ENCODE results near the gene IQCM.

The IQCM gene

DNA sequence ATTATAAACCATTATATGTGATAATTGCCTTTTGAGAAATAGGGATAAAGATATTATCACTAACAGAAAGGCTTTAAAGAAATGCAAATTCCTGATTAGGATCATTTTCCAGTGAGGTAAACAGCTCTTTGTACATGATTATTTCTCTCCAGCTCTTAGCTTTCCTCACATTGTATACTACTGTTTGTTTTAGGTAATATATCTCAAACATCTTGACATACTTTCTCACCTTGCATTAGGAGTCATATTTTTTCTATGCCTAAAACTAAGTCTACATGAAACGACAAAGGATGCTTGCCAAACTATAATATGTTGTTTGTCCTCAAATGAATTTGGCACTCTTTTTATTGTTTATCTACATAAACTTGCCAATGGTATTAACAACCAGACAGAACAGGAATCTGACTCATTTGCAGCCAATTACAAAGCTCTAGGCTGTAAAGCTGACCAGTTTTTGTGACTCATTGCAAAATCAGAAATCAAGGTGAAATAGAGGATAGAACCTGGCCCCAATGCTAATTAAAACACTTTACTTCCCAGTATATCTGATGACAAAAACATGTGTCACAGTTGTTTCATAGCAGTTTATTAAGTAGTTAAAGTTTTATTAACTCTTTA is 107.0 kb downstream of the IQCM start:
- no peak for DNase-seq

DNA sequence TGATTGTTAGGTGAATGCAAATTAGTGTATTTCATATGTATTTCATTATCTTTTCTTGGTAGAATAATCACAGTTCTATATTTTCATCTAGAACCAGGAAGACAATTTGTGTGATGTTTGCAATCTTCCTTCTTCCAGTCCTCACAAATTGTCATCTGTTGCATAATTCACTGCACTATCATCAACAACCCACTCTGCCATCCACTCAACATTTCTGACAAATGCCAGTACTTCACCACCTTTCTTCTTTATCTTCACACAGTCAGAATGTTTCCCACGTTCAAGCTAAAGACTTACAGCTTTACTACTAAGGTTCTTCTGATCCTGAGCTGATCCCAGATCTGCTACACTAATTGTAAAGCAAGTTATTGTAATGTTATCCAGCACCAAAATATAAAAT is 107.8 kb downstream of the IQCM start:
- DNase-seq, result no peak

DNA sequence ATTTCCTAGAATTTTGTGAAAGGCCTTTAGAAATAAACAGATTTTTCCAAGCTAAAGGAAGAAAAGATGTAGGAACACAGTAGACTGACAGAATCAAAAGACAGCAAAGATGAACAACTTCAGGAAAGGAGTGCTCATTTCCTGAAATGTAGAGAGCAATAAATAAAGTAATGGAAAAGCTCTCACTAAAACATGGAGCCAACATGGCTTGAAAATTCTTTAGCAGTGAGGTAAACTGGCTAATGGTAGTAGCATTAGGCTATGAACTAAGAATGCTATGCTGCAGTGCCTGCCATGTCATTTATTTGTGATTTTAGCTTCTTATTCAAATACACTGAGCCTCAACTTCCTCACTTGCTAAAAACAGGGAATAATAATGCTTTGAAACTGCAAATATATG is 108.7 kb downstream of the IQCM start:
- DNase-seq, result no peak

DNA sequence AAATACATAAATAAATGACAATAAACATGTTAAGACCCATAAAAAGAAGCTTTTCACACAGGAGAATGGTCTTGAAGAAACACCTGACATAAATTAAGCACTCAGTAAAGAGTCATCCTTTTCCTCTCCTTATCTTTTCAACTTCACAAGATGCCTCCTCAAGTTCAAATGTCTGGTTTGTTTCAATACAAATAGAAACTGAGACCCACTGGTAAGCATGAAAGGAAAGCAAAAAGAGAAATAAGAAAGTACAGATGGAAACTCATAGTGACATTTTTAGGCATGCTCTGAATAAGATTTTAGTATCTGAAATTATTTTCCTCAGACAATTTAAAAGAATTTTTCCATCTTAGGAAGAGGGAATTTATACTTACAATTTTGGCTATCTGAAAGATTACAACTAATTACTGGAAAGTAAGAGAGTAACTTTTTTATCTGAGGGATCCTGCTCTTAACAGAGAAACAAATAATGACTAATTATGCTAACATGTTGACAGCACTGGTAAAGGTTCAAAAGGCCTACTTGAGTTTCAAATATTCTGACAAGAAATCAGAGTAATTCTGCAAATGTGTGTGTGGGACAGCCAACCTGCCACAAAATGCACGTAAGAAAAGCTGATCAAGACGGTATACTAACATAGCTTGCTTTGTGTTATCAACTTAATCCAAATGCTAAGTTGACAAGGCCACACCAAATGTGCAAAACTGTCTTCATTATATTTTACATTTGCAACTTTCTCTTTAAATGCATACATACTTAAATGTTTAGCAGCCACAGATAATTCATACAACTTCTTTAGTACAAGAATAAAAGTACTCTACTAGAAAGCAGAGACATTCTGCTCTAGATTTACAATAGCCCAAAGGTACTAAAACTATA is 113.0 kb downstream of the IQCM start:
- DNase-seq, result no peak

DNA sequence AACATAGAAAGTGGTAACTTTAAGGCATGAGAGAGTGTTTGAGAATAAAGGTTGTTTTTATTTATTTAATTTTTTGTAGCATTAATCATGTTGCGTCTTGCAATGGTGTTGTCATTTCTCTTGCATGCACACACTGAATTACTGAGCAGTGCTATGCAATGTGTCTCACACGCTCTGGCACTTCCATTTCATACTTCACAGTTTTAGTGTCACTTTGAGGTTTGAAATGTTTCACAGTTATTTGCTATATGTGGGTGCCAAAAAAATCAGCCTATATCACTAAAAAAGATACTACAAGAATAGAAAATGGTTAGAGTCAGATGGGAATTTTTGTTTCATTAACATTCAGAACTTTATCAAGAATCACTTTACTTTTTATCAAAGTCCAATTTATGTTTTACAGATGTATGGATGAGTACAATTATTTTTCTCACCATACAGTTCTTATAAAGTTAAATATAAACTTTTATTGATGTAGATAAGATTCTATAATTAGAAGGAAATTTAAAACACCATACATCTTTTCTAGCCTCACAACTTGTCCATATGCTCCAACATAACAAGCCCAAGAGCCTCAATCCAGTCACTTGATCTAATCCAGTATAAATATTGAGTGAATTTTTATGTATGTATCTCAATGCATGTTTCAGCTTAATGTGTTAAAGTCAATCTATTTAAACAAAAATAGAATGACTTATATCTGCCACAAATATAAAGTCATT is 114.0 kb downstream of the IQCM start:
- no peak for DNase-seq

DNA sequence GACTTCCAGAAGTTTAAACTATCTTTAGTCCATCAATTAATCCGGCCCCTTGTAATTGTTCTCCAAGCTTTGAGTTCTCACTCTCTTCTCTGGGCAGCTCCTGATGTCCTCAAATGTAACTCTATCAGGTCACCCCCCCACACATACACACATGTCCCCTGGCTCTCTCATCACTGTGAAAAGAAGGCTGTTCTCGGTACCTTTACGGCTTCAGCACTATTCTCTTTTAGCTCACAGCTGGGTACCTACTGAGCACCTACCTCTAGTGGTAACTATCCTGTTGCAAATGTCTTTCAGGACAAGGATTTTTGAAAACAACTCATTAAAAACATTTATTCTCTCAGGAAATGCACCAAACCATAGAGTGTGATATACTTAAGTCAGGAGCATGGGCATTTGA is 115.4 kb downstream of the IQCM start:
- no peak for DNase-seq

DNA sequence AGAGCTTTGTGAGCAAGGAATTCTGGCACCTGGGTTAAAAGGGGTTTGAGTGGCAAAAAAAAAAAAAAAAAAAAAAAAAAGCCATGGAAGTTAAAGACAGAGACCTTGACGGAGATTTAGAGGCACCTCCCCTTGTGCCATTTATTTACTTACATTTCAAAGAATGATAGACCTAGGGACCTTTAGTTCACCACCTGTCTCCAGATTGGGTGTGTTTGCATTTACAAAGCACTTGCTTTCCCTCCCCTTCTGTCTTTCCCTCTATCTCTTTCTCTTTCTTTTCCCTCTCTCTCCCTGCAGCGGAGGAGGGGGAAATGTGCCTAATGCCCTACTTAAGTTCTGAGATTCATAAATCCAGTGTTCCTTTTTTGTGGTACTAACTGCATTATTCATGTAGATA is 116.0 kb downstream of the IQCM start:
- no peak for DNase-seq

DNA sequence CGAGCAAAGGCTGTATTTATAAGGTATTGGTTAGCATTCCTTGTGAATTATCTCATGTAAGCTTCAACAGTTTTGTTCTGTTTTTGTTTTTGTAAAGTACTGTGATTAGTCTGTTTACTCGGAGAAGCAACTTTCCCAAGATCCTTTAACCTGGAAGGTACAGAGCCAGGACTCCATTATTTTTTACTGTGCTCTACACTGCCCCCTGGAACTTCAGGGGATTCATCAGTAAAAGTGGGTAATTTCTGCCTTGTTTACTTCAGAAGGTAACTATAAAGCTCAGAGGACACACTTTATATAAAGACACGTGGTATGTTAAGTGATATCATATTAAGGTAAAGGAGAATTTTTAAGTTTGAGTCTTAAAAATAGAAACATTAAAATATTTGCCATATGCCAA is 124.9 kb downstream of the IQCM start:
- no peak for DNase-seq

DNA sequence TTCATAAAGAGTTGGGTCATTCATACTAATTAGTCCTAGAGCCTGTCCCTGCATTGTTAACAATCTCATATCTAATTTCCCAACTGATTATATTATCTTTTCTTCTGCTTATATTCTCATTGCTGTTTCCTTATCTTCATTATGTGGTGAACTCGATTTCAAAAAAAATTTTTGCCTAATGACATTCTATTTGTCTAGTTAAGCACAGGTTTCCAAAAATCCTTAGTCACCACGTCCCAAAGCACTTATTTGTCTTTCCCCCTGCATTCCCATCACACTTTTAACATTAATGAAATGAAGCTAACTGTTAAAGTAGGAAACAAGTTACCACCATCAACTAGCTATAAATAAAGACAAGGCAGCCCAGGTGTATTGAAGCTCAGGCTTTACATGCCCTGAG is 131.1 kb downstream of the IQCM start:
- DNase-seq, result no peak

DNA sequence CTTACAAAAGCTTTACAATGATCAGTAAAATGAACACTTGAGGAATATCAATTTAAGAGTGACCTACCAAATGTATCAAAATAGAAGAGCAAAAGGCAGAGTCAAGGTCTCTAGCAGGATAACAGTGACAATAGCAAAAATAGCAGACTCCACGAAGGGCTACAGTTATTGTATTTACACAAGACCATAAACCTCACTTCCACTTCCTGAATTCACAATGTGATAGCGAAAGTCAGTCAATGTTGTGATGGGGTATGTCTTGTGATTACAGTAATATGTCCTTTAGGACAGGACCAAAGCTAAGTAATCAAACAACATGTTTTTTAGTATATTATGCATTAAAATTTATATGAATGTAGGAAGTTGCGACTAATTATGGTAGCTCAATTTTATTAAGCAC is 139.6 kb downstream of the IQCM start:
- no peak for DNase-seq

DNA sequence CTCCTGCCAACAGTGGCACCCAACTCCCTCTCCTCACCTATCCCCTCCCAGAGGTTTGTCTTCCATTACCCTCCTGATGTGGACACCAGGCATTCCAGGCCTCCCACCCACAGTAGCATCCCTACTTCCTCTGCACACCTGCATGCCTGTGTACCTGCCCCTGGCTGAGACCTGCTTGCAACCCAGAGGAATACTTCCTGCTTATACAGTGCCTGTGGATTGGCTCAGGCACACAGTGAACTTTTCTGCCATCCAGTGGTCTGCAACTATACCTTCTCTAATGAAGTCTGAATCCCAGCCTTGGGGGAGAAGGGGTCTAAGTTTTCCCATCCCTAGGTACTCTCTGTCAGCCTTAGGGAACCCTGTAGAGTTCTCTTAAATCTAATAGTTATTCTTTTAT is 169.9 kb downstream of the IQCM start:
- no peak for DNase-seq

DNA sequence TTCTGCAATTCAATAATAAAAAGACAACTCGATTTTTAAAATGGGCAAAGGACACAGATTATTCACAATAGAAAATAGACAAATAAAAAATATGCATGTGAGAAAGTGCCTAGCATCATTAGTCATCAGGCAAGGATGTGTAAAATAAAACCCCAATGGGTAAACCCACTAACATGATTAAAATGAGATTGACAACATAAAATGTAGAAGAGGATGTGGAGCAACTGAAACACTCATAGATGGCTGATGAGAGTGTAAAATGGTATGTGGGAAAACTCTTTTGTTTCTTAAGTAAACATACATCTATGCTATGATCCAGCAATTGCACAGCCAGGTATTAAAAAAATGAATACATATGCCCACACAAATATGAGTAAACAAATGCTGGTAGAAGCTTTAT is 177.6 kb downstream of the IQCM start:
- no peak for DNase-seq

DNA sequence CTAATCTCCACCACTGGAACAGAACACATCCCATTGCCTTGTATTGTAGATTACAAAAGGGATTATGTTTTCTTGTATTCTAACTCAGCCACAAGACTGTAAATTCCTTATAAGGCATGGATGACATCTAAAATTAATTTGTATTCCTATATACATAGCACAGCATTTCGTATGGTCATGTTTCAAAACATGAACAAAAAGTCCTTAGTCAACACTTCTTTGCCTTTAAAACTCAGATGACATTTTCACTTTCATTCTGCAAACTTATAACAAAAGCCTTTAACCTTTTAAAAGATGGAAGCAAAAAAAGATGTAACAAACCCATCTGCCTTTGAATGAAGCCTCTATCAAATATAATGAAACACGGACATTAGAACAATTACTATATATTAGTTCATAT is 181.3 kb downstream of the IQCM start:
- no peak for DNase-seq

DNA sequence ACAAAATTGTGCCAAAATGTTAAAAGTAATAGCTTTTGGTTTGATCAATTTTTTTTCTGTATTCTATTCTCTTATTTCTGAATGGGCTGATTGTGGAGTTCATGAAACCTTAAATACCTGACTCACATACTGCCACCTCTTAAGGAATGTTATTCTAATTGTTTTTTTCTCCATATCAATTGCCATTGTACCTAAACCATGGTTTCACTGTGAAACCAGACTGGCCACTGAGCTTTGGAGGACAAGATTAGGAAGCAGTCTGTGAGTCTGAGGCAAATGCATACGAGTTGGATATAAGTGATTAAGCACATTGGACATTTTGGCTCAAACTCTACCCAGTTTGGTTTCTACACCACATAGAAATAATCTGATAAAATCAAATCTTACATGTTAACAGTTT is 184.0 kb downstream of the IQCM start:
- no peak for DNase-seq

DNA sequence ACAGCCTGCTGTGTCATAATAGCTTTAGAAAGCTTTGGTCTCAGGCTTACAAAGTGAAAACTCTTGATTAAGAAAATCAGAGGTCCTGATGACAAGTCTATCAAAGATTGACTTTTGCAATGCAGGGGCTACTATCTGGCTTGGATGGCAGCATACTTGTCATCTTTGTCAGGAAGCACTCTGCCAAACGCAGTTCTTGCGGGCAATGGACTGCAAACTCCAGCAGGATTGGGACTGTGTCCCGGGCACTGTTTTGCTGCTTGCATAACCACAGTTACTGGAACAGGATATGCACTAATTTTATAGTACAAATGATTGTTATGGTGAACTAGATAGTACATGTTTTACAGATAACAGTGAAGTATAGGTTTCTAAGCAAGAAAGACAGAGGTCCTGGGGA is 185.6 kb downstream of the IQCM start:
- no peak for DNase-seq

DNA sequence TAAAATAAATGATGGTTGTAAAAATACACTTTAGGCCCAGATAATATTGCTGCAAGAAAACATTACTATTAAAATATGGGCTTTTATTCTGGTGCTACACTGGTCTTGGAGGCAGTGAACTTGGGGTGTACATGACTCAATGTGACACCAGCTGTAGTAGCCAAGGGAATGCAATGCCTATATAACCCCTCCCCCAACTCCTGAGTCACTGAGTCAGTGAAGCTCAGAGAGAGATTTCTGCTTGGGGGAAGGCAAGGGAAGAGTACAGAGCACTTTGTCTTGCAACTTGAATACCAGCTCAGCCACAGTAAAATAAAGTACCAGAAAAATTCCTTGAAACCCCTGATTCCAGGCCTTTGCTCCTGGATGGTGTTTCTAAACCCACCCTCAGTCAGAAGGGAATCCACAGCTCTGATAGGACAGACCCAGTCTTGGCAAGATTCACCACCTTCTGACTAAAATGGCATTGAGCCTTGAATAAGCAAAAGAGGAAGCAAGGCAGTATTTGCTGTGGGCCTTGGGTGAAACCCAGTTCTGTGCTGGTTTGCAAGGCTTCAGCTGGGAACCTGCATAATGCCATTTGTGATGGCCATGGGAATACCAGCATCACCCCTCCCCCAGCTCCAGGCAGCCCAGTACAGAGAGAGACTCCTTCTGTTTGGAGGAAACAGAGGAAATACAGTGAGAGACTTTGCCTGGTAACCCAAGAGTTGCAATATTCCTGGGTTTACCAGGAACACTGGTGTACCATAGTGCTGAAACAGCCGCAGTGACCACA is 209.9 kb downstream of the IQCM start:
- DNase-seq, result no peak

DNA sequence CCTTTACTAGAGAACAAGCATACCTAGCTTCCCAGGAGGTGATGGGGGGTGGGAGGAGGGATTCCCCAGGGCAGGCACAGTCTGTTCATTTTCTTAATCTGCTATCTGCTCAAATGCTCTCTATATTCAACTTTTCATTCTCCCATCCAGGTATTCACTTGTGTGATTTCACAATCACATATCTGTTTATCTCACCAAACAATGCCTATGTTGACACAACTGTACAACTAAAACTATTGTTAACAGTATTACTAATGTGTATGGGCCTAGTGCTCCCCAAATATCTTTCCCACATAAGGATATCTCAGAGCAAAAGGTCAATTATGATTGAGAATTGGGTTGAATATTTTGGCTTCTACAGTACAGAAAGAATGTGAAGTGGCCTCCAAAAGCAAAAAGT is 210.8 kb downstream of the IQCM start:
- no peak for DNase-seq

DNA sequence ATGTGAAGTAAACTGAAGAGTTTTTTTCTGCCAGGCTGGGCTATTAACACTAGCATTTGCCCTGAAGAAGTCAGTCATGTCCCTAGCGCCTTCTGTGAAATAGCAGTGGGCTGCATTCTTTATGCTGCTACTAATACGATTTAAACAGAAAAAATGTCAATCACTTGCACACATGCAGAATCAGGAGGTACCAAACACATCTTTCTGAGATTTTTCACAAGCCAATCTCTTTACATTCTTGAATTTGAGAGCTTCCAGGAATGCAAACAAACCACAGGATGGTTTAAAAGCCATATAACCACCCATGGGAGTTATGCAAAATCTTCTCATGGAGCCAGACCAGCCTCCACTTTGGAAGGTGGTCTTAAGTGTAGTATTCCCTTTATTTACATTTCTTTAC is 220.1 kb downstream of the IQCM start:
- DNase-seq, result no peak

DNA sequence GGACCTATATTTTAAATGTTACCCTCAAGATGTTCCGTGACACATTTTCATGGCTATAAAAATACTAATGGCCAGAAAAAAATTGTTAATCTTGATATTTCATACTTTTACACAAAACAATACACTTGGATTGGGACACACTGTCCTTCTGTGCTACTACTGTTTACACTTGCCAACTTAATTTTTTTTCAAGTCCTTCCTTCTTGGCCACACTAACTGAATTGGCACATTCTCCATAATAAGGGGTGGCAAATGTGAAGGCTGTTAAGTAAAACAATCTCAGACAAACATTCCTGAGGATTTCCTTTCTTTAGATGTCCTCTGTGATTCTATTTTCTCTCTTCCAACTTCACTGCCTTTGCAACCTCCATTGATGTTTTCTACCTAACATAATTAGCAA is 225.8 kb downstream of the IQCM start:
- DNase-seq, result no peak

DNA sequence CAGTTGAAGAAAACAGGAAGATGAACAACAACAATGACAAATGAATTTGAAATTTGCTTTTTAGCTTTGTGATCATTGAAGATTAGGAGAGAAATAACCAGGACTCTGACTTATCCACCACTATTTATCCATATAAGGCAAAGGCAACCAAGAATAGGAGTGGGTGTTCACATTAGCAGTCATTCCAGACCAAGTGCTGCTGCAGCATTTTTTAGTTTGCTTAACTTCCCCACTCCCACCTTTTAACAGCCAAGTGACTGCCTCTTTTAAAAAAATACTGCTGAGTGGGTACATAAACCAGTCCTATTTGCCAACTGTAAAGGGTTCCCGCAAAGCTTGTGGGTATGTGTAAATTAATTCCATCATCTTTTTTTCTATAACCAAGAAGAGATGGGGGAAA is 230.9 kb downstream of the IQCM start:
- DNase-seq, result no peak

DNA sequence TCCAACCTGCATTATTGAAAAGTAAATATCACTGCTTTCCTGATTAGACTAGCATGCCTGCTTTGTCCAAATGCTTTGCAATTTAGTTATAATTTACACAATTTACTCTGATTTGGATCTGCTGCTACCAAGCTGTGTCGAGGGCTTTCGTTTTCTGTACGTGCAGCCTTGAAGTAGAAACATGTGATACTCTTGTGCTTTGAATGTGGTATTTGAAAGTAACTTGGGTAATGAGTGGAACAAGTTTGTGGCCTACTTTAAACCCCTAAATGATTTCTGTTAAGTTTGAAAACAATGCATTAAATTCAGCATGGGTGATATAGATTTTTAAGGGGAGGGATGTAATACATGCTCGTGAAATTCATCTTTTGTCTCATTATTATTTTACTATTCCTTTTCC is 240.7 kb downstream of the IQCM start:
- DNase-seq, result no peak

DNA sequence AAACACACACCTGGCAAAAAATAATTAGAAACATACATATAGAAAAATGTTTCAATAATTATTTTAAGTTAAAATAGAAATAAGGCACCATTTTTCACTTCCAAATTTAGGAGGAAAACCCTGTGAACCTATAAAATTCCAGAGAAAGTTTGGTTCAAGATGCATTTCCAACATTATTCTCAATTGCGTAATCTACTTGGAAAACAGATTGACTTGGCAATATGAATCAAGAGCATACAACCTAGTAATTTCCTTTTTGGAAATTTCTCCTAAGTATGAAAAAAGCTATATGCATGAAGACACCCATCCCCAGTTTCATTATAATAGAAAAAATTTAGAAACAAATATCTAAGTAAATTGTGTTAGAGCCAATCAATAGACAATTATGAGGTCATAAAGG is 242.9 kb downstream of the IQCM start:
- no peak for DNase-seq

DNA sequence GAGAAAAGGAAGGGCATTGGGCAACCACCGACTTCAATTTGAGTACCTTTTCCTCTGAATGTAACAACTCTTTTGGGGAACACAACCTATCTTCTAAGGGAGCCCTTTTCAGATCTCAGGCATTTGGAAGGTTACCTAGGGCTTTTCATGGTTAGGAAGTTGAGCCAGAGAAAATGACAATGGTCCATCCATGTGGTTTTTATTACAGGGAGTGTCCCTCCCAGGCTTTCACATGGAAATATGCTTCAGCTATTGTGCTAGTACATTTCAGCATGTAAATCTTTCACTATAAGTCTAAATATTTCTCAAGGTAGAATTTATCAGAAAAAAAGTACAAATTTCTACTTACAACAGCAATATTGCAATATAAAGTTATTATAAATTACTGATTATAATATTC is 259.8 kb downstream of the IQCM start:
- no peak for DNase-seq
